K562 (cell line): ENCODE measurements around the gene WDR93. TPM values are rescaled to one million over a fixed set of nuclear protein-coding genes. Genes with fewer than 3 reads are reported as not detected.

Experiments used
- ETS2 ChIP-seq: IDR thresholded peaks from 2 replicates; pipeline ENCODE4 v1.6.1; 2016; ENCODE audit warnings: borderline replicate concordance, missing genetic modification characterization, mild to moderate bottlenecking, moderate library complexity, missing compliant biosample characterization; ENCODE audit not compliant: poor library complexity, severe bottlenecking
- HOXB6 ChIP-seq: fragments of 250-450 bp; sonication (Bioruptor Pico); IDR thresholded peaks from 2 replicates; pipeline ENCODE4 v1.5.1; 2022; ENCODE audit warnings: mild to moderate bottlenecking, borderline replicate concordance
- MIER1 ChIP-seq: fragments of 450-650 bp; IDR thresholded peaks from 2 replicates; pipeline ENCODE4 v1.6.1; 2016; ENCODE audit warnings: antibody characterized with exemption, mild to moderate bottlenecking, low read depth
- NEUROD1 ChIP-seq: fragments of 150-350 bp; IDR thresholded peaks from 2 replicates; pipeline ENCODE4 v1.6.1; 2014; ENCODE audit warnings: borderline replicate concordance, low read length, low read depth; ENCODE audit not compliant: partially characterized antibody
- NKRF ChIP-seq: fragments of 450-650 bp; IDR thresholded peaks from 2 replicates; pipeline ENCODE4 v1.6.1; 2016; ENCODE audit warnings: borderline replicate concordance
- XRCC3 ChIP-seq: fragments of 450-650 bp; IDR thresholded peaks from 2 replicates; pipeline ENCODE4 v1.6.1; 2017; ENCODE audit warnings: mild to moderate bottlenecking, moderate library complexity
- ZNF224 ChIP-seq: sonication (generic); formaldehyde crosslinking; IDR thresholded peaks from 2 replicates; pipeline ENCODE4 v1.8.0; 2022; ENCODE audit warnings: mild to moderate bottlenecking, missing genetic modification reagents
- polyA plus RNA-seq, 8 experiments: library from polyadenylated mRNA; depleted of rRNA in 4 of 8; stranded (reverse) in 5 of 8; unstranded in 3 of 8; fragments of >200 nt; fragmentation: Nextera tagmentation in 2 of 8; fragmentation: Illumina TruSeq in 1 of 8; extraction: Ambion mirVana in 2 of 8; extraction: Trizol in 1 of 8; gene quantifications; 2 replicates each; pipeline versions ENCODE4 v1.2.1 to v1.2.3, GENCODE V29; 2011 to 2014; ENCODE audit warnings: inconsistent platforms in 1 of 8, missing spikeins in 1 of 8
- total RNA-seq, 7 experiments: library from RNA; depleted of rRNA in 6 of 7; stranded (reverse); fragments of >200 nt in 6 of 7; fragmentation: Illumina TruSeq in 2 of 7; extraction: Trizol in 2 of 7; gene quantifications; 2 replicates each; pipeline versions ENCODE4 v1.2.1 to v1.2.3, GENCODE V29; 2011 to 2021; ENCODE audit warnings: low replicate concordance in 1 of 7

Gene WDR93
- total and polyA plus RNA-seq, 9 of the 15 experiments (the other 6 are each of a cell fraction or from before 2014, with no cell fraction given): not detected

- TF ChIP-seq NKRF: no peak
- no peak for TF ChIP-seq ZNF224
- no peak for TF ChIP-seq MIER1
- no peak for TF ChIP-seq XRCC3
- no peak for TF ChIP-seq HOXB6 (CRISPR knock-in tag)
- TF ChIP-seq NEUROD1: no peak
- no peak for TF ChIP-seq ETS2
Measured at GRCh38 chr15:89776274-89777072, 85.9 kb downstream of the WDR93 start, which contains the start of gene MESP2 (continued).
